SK-N-SH (cell line): ENCODE measurements around the gene C5orf22. TPM values are rescaled to one million over a fixed set of nuclear protein-coding genes. Genes with fewer than 3 reads are reported as not detected.

Source experiments
- CTCF ChIA-PET: fragments of 300-600, 350-600 bp; formaldehyde crosslinking; extraction: SDS; loops from one replicate; lab custom pipeline; 2021; lab: Yijun Ruan, JAX
- POLR2A ChIA-PET: fragments of 350-600 bp; sonication (Branson Sonifier 250); formaldehyde crosslinking; extraction: SDS; loops from one replicate; lab custom pipeline; 2020; ENCODE audit warnings: antibody characterized with exemption, inconsistent platforms; lab: Yijun Ruan, JAX
- DNase-seq: peaks from one replicate; pipeline ENCODE4 v3.0.0; 2012
- H2AFZ ChIP-seq: fragments of 200-600 bp; sonication (generic); 2 replicates; pipeline ENCODE4 v1.8.1; 2016; ENCODE audit warnings: antibody characterized with exemption, mild to moderate bottlenecking, low read depth
- H3F3A ChIP-seq: fragments of 200-600 bp; sonication (generic); replicated peaks from 2 replicates; pipeline ENCODE3; 2016; ENCODE audit warnings: antibody characterized with exemption, mild to moderate bottlenecking; ENCODE audit not compliant: insufficient read depth
- H3K27ac ChIP-seq, 2 experiments: fragments of 200-500 bp in 1 of 2; fragments of 200-600 bp in 1 of 2; sonication (Bioruptor generic) in 1 of 2; sonication (generic), shearing (Covaris generic) in 1 of 2; 2 replicates each; pipeline versions ENCODE4 v1.5.1 to v1.6.1; 2014 to 2016; ENCODE audit warnings: low read depth in 2 of 2, inconsistent platforms in 1 of 2, low read length in 1 of 2, mild to moderate bottlenecking in 1 of 2, mixed read lengths in 1 of 2
- H3K27me3 ChIP-seq: fragments of 200-600 bp; sonication (generic), shearing (Covaris generic); 2 replicates; pipeline ENCODE4 v1.6.1; 2016; ENCODE audit warnings: mixed run types; ENCODE audit not compliant: insufficient read depth
- H3K36me3 ChIP-seq, 2 experiments: fragments of 200-500 bp in 1 of 2; fragments of 200-600 bp in 1 of 2; sonication (Bioruptor generic) in 1 of 2; sonication (generic) in 1 of 2; replicated peaks in 1 of 2; 2 replicates each; pipeline versions ENCODE3 to v1.5.1; 2014 to 2016; ENCODE audit warnings: low read length in 1 of 2, mild to moderate bottlenecking in 1 of 2; ENCODE audit not compliant: insufficient read depth in 2 of 2, control insufficient read depth in 1 of 2
- H3K4me1 ChIP-seq, 2 experiments: fragments of 200-500 bp in 1 of 2; fragments of 200-600 bp in 1 of 2; sonication (Bioruptor generic) in 1 of 2; sonication (generic), shearing (Covaris generic) in 1 of 2; 2 replicates each; pipeline versions ENCODE4 v1.5.1 to v1.6.1; 2014 to 2016; ENCODE audit warnings: low read depth in 1 of 2, low read length in 1 of 2, mixed run types in 1 of 2; ENCODE audit not compliant: insufficient read depth in 2 of 2, control insufficient read depth in 1 of 2
- H3K4me2 ChIP-seq: fragments of 200-600 bp; sonication (generic), shearing (Covaris generic); 2 replicates; pipeline ENCODE4 v1.6.1; 2017; ENCODE audit warnings: mixed run types
- H3K4me3 ChIP-seq, 2 experiments: fragments of 200-500 bp in 1 of 2; fragments of 200-600 bp in 1 of 2; sonication (Bioruptor generic) in 1 of 2; sonication (generic), shearing (Covaris generic) in 1 of 2; 2 replicates each; pipeline versions ENCODE4 v1.5.1 to v1.8.1; 2014 to 2016; ENCODE audit warnings: low read depth in 2 of 2, inconsistent platforms in 1 of 2, low read length in 1 of 2, mild to moderate bottlenecking in 1 of 2, mixed read lengths in 1 of 2, moderate library complexity in 1 of 2
- H3K79me2 ChIP-seq: fragments of 200-600 bp; sonication (generic); 2 replicates; pipeline ENCODE4 v1.8.1; 2017; ENCODE audit warnings: mild to moderate bottlenecking; ENCODE audit not compliant: insufficient read depth
- H3K9ac ChIP-seq: fragments of 200-600 bp; sonication (generic); 2 replicates; pipeline ENCODE4 v1.6.1; 2017; ENCODE audit warnings: mixed run types
- H3K9me2 ChIP-seq: fragments of 200-600 bp; sonication (generic); 2 replicates; pipeline ENCODE4 v1.6.1; 2017; ENCODE audit warnings: mixed run types
- H3K9me3 ChIP-seq: fragments of 200-600 bp; sonication (generic); 2 replicates; pipeline ENCODE4 v1.6.1; 2017; ENCODE audit warnings: mixed run types, mild to moderate bottlenecking, moderate library complexity
- H4K20me1 ChIP-seq: fragments of 200-600 bp; sonication (generic); 2 replicates; pipeline ENCODE4 v1.6.1; 2017; ENCODE audit warnings: mild to moderate bottlenecking, mixed run types; ENCODE audit not compliant: insufficient read depth
- ELF1 ChIP-seq: IDR thresholded peaks from 2 replicates; pipeline ENCODE4 v1.4.0; 2012
- GABPA ChIP-seq: IDR thresholded peaks from 2 replicates; pipeline ENCODE4 v1.4.0; 2012; ENCODE audit warnings: low read depth, mild to moderate bottlenecking
- GATA2 ChIP-seq: sonication (generic); formaldehyde crosslinking; IDR thresholded peaks from 2 replicates; pipeline ENCODE4 v1.5.0; 2020; ENCODE audit warnings: mild to moderate bottlenecking, missing genetic modification reagents
- IRF3 ChIP-seq: fragments of 150-350 bp; IDR thresholded peaks from 2 replicates; pipeline ENCODE4 v1.6.1; 2016; ENCODE audit warnings: mild to moderate bottlenecking, low read depth, low read length
- JUND ChIP-seq: IDR thresholded peaks from 2 replicates; pipeline ENCODE4 v1.4.0; 2012
- PBX3 ChIP-seq: IDR thresholded peaks from 2 replicates; pipeline ENCODE4; 2012
- POLR2AphosphoS5 ChIP-seq: IDR thresholded peaks from 2 replicates; pipeline ENCODE4 v1.6.1; 2012; ENCODE audit warnings: low read depth, low read length
- REST ChIP-seq: IDR thresholded peaks from 2 replicates; pipeline ENCODE4 v1.6.1; 2012; ENCODE audit warnings: mild to moderate bottlenecking, low read depth, low read length, moderate library complexity
- SIN3A ChIP-seq: IDR thresholded peaks from 2 replicates; pipeline ENCODE4 v1.6.1; 2012; ENCODE audit warnings: low read depth, mild to moderate bottlenecking, low read length, moderate library complexity, borderline replicate concordance
- TAF1 ChIP-seq: IDR thresholded peaks from 2 replicates; pipeline ENCODE4 v1.6.1; 2012; ENCODE audit warnings: low read depth, mild to moderate bottlenecking, low read length, moderate library complexity, borderline replicate concordance
- USF1 ChIP-seq: IDR thresholded peaks from 2 replicates; pipeline ENCODE4 v1.4.0; 2012; ENCODE audit warnings: low read depth, borderline replicate concordance
- USF2 ChIP-seq: fragments of 150-350 bp; IDR thresholded peaks from 2 replicates; pipeline ENCODE4 v1.6.1; 2017; ENCODE audit warnings: antibody characterized with exemption, low read length, low read depth, borderline replicate concordance
- YY1 ChIP-seq: IDR thresholded peaks from 2 replicates; pipeline ENCODE4 v1.4.0; 2012; ENCODE audit warnings: low read depth, mild to moderate bottlenecking
- WGBS: methylation state at CpG from one replicate; pipeline ENCODE4 v1.1.6; 2017; ENCODE audit warnings: low lambda C conversion rate; 5-methylcytosine and 5-hydroxymethylcytosine counted together
- polyA plus RNA-seq, 3 experiments: library from polyadenylated mRNA; depleted of rRNA; stranded (reverse); fragments of >200 nt; gene quantifications; 2 replicates each; pipeline ENCODE4 v1.2.3, GENCODE V29; 2012

C5orf22 gene
- polyA plus RNA-seq, 1 of the 3 experiments (the other 2 are of a cell fraction): 13.6 TPM

DNA sequence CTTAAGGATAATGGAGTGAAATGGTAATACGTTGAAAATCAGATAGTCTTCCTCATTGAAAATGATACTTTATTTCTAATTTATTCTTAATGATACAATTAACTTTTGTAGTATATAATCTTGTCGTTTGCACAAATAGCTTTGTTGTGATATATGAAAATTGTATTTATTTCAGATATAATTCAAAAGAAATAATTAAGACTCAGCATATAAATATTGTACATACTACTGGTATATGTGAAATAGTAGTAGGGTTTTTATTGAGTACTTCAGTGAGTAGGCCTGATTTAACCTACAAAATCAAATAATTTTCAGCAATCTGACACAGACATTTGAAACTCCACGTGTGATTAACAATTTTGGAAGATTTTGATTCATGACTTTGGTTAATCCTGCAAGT lies 4.8 kb downstream of the C5orf22 start:
- TF ChIP-seq GABPA: no peak
- TF ChIP-seq SIN3A: no peak
- TF ChIP-seq ELF1: no peak
- no peak for TF ChIP-seq PBX3
- no peak for TF ChIP-seq POLR2AphosphoS5
- TF ChIP-seq USF2: no peak
- no peak for TF ChIP-seq GATA2 (CRISPR knock-in tag)
- no peak for TF ChIP-seq TAF1
- no peak for TF ChIP-seq REST
- no peak for TF ChIP-seq YY1
- no peak for TF ChIP-seq USF1
- no peak for TF ChIP-seq IRF3
- no peak for TF ChIP-seq JUND
- H3K4me3 ChIP-seq: no peak overlapping the region
- no peaks in the 10 kb centered on the region for H3K9me3 ChIP-seq
- peaks cover 9% of the 10 kb centered on the region for H3F3A ChIP-seq
- H3K9ac ChIP-seq: no peak overlapping the region
- ChIA-PET CTCF (interaction anchor here (0.9 kb wide), 1 partner anchor 113 kb away, joined by 3 read pairs; no protein-coding TSS in a partner anchor), POLR2A (no interaction called here)
- DNase-seq: no peak
- H3K79me2 ChIP-seq: peaks cover 68% of the 10 kb centered on the region
- H3K4me1 ChIP-seq: peaks cover 6% of the 10 kb centered on the region in 2 experiments; a peak in 3 of 4 replicates
- H3K27ac ChIP-seq: no peak overlapping the region
- no peaks in the 10 kb centered on the region for H4K20me1 ChIP-seq
- peaks cover 62 to 76% of the 10 kb centered on the region in 2 experiments for H3K36me3 ChIP-seq
- no peaks in the 10 kb centered on the region for H3K27me3 ChIP-seq
- H3K9me2 ChIP-seq: no peaks in the 10 kb centered on the region
- H2AFZ ChIP-seq: no peak overlapping the region
- no peak overlapping the region for H3K4me2 ChIP-seq
- 77% methylated on average over 3 of the region's 3 CpGs for WGBS
